ENCODE results near the gene TRPM6. TPM values are rescaled to one million over a fixed set of nuclear protein-coding genes. Genes with fewer than 3 reads are reported as not detected.
A peak's percentile ranks its signal among the peaks of the same experiment; 100 is the strongest.

The TRPM6 gene
- total RNA-seq, 1 experiment from 2014 or later = 0.57 TPM

GRCh38 chr9:74762950-74763349 is 124.8 kb downstream of the TRPM6 start:
- H4K8ac ChIP-seq (replicated peaks; ENCODE audit: insufficient read length, low read depth, low read length) = no peak overlapping the region
- H3K23ac ChIP-seq (ENCODE audit: insufficient read length, low read depth, low read length) = no peak overlapping the region
- no peak overlapping the region for H2BK120ac ChIP-seq (ENCODE audit: low read depth, low read length, poor library complexity, severe bottlenecking)
- no peak for DNase-seq
- H3K79me2 ChIP-seq (ENCODE audit: insufficient read depth, low read length) = no peaks in the 10 kb centered on the region
- no peak overlapping the region for H3K9ac ChIP-seq (ENCODE audit: extremely low read depth, insufficient read length, low read length)
- peak; percentile 47 for TF ChIP-seq CTCF (conservative IDR thresholded peaks at IDR 0.05)
- H3K36me3 Mint-ChIP-seq (ENCODE audit: insufficient read depth in 1 of 3, low read depth in 3 of 3) = no peaks in the 10 kb centered on the region
- no peak overlapping the region for H3K27ac ChIP-seq (ENCODE audit: insufficient read length, low read depth, low read length)
- H3K27me3 ChIP-seq (ENCODE audit: insufficient read depth, low read length) = no peaks in the 10 kb centered on the region
- no peak overlapping the region for H3T11ph ChIP-seq (ENCODE audit: low read length)
- no peak overlapping the region for H2BK12ac ChIP-seq (ENCODE audit: insufficient read length, low read depth, low read length)
- H2BK20ac ChIP-seq (ENCODE audit: low read depth, low read length, poor library complexity, severe bottlenecking) = no peak overlapping the region
- H3K56ac ChIP-seq (ENCODE audit: insufficient read length, low read depth, low read length) = no peak overlapping the region
- H3K4me1 ChIP-seq (ENCODE audit: insufficient read depth, low read length) = no peaks in the 10 kb centered on the region
- H3K14ac ChIP-seq (ENCODE audit: insufficient read depth, low read length) = no peak overlapping the region
- no peaks in the 10 kb centered on the region for H3K27me3 Mint-ChIP-seq (ENCODE audit: low read depth)
- no peak overlapping the region for H2AK5ac ChIP-seq (ENCODE audit: insufficient read length, low read length)
- H2BK5ac ChIP-seq (ENCODE audit: insufficient read length, low read length) = no peak overlapping the region
- no peak overlapping the region for H3K18ac ChIP-seq (ENCODE audit: insufficient read length, low read depth, low read length)
- H4K5ac ChIP-seq (ENCODE audit: insufficient read length, low read depth, low read length) = no peak overlapping the region
- no peak overlapping the region for H3K4me2 ChIP-seq (ENCODE audit: insufficient read depth, insufficient read length, low read length)
- H3K9me3 Mint-ChIP-seq = no peaks in the 10 kb centered on the region
- H2BK15ac ChIP-seq (ENCODE audit: low read depth, low read length) = no peak overlapping the region
- H3K23me2 ChIP-seq (ENCODE audit: insufficient read length, low read depth, low read length, poor library complexity, severe bottlenecking) = no peaks in the 10 kb centered on the region
- WGBS (ENCODE audit: extremely low coverage, insufficient read length, low lambda C conversion rate) = no CpG with 5 or more reads among the region's 1 CpG
- H3K4me1 Mint-ChIP-seq = no peaks in the 10 kb centered on the region
- H4K20me1 ChIP-seq (ENCODE audit: control insufficient read depth, insufficient read depth, insufficient read length) = no peaks in the 10 kb centered on the region
- no peaks in the 10 kb centered on the region for H3K79me1 ChIP-seq (ENCODE audit: insufficient read depth, low read depth, low read length, poor library complexity, severe bottlenecking)
- H2AFZ ChIP-seq (ENCODE audit: low read length) = no peak overlapping the region
- no peak overlapping the region for H3K4ac ChIP-seq (ENCODE audit: low read depth, low read length)
- H3K4me3 Mint-ChIP-seq = no peak overlapping the region
- no peak overlapping the region for H4K91ac ChIP-seq (ENCODE audit: insufficient read length, low read depth, low read length)
- no peak overlapping the region for H3K27ac Mint-ChIP-seq
- no peaks in the 10 kb centered on the region for H3K9me3 ChIP-seq (ENCODE audit: control insufficient read depth, low read depth, low read length)

All from H9 (cell line).